Measurements from ENCODE around the gene MZB1. TPM values are rescaled to one million over a fixed set of nuclear protein-coding genes. Genes with fewer than 3 reads are reported as not detected.
A peak's percentile ranks its signal among the peaks of the same experiment; 100 is the strongest.

MZB1 gene
- total RNA-seq, 4 donors from 2014 or later = 1.3 to 5.6 TPM; not detected in 2

GRCh38 chr5:139415221-139415861 lies 25.6 kb upstream of the MZB1 start:
- DNase-seq = no peak
- H3K9me3 ChIP-seq = no peaks in the 10 kb centered on the region
- peak overlapping the region; percentile 57 for H3K27ac ChIP-seq
- H3K36me3 ChIP-seq = no peaks in the 10 kb centered on the region
- intact Hi-C loops (cut with DNase I; ENCODE audit: low total_unique reads) = loop anchor here (5.0 kb wide), 1 partner anchor 102 kb away; no protein-coding TSS in a partner anchor
- H3K4me3 ChIP-seq = no peak overlapping the region
- no peaks in the 10 kb centered on the region for H3K27me3 ChIP-seq
- peaks cover 1 to 7% of the 10 kb centered on the region in 2 donors for H3K4me1 ChIP-seq
- TF ChIP-seq, protein P1, sequence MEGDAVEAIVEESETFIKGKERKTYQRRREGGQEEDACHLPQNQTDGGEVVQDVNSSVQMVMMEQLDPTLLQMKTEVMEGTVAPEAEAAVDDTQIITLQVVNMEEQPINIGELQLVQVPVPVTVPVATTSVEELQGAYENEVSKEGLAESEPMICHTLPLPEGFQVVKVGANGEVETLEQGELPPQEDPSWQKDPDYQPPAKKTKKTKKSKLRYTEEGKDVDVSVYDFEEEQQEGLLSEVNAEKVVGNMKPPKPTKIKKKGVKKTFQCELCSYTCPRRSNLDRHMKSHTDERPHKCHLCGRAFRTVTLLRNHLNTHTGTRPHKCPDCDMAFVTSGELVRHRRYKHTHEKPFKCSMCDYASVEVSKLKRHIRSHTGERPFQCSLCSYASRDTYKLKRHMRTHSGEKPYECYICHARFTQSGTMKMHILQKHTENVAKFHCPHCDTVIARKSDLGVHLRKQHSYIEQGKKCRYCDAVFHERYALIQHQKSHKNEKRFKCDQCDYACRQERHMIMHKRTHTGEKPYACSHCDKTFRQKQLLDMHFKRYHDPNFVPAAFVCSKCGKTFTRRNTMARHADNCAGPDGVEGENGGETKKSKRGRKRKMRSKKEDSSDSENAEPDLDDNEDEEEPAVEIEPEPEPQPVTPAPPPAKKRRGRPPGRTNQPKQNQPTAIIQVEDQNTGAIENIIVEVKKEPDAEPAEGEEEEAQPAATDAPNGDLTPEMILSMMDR (IDR thresholded peaks at IDR 0.05) = no peak
- no peak for TF ChIP-seq POLR2A (IDR thresholded peaks at IDR 0.05)

- no peak for DNase-seq
- intact Hi-C loops (cut with DNase I; ENCODE audit: low total_unique reads) = loop anchor here (5.0 kb wide), 1 partner anchor 103 kb away; no protein-coding TSS in a partner anchor
- H3K9me3 ChIP-seq = no peaks in the 10 kb centered on the region
- no peaks in the 10 kb centered on the region for H3K36me3 ChIP-seq
- peak overlapping the region; percentile 31 to 57 for H3K27ac ChIP-seq
- H3K27me3 ChIP-seq = no peaks in the 10 kb centered on the region
- H3K4me3 ChIP-seq = no peak overlapping the region
- no peak for TF ChIP-seq POLR2A (IDR thresholded peaks at IDR 0.05)
- TF ChIP-seq, protein P1 (IDR thresholded peaks at IDR 0.05) = no peak
- peaks cover 7 to 8% of the 10 kb centered on the region in 2 donors for H3K4me1 ChIP-seq
These were observed 24.9 kb upstream of the MZB1 start for GRCh38 chr5:139414581-139415130.

GRCh38 chr5:139413963-139414362 lies 24.2 kb upstream of the MZB1 start:
- intact Hi-C loops (cut with DNase I; ENCODE audit: low total_unique reads) = no loop called here
- Histone ChIP-seq H3K27me3 (no peaks in the 10 kb centered on the region), H3K27ac (peak overlapping the region; percentile 31 to 57), H3K36me3 (no peaks in the 10 kb centered on the region), H3K4me3 (no peak overlapping the region), H3K4me1 (peaks cover 7 to 8% of the 10 kb centered on the region in 2 donors), H3K9me3 (no peaks in the 10 kb centered on the region)
- TF ChIP-seq POLR2A (IDR thresholded peaks at IDR 0.05) = no peak
- TF ChIP-seq, protein P1 (IDR thresholded peaks at IDR 0.05) = no peak
- no peak for DNase-seq

DNA sequence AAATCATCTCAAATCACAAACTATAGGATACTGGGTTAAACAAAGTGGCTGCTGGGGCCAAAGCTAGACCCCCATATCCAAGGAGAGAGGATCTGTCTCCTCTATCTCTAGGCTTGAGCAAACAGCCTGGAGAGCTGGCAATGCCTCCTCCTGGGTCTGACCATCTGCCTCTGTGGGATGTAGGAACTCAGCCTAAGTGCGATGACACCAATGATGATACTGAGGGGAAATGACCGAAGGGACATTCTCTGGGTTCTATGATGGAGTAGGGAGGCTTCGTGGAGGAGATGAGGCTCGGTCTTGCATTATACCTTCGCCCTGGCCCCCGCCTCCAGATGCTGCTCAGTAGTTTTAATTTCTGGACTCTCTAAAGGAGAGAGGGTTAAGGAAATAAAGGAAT lies 23.4 kb upstream of the MZB1 start:
- no peak for TF ChIP-seq POLR2A (IDR thresholded peaks at IDR 0.05)
- TF ChIP-seq, protein P1 (IDR thresholded peaks at IDR 0.05) = no peak
- no peak overlapping the region for H3K27ac ChIP-seq

More for the DNA sequence above, 23.4 kb upstream of the MZB1 start:
- Histone ChIP-seq H3K27me3 (no peaks in the 10 kb centered on the region), H3K9me3 (no peaks in the 10 kb centered on the region), H3K36me3 (no peaks in the 10 kb centered on the region), H3K4me3 (no peak overlapping the region), H3K4me1 (peaks cover 7 to 8% of the 10 kb centered on the region in 2 donors)
- DNase-seq = peak in 1 of 2 donors; percentile 1
- intact Hi-C loops (cut with DNase I; ENCODE audit: low total_unique reads) = no loop called here
